Anterior cingulate cortex (tissue), 58 donors: ENCODE measurements around the gene ABCA6.

Source experiments
- DNase-seq, 58 donors: peaks; one replicate each; lab custom pipeline; 2025; lab: John Stamatoyannopoulos, UW

The ABCA6 gene

DNA sequence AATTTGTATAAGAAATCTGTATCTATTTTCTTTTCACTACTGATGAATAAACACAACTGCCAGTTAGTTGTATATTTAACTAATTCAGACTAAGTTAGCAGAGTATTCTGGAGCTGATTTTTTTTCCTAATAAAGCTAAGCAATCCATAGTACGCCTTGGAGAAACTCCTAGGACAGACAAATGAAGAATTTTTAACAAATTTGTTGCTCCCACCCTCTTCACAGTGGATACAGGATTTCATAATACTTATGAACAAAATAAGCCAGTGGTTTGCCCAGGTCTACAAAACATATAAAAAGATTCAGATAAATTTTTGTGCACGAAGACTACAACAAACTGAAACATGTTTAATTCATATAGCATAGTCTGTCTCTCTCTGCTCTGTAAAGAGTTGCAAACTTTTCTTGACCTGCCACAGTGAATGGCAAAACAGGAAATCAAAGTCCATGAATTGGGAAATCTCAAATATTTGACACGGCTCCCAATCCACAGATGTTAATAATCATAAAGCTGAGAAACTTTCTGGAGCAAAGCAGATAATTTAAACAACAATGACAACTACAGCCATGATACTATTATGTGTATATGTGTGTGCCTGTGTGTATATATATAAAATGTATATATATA, 594 bp upstream of the ABCA6 start:
- no peak for DNase-seq

DNA sequence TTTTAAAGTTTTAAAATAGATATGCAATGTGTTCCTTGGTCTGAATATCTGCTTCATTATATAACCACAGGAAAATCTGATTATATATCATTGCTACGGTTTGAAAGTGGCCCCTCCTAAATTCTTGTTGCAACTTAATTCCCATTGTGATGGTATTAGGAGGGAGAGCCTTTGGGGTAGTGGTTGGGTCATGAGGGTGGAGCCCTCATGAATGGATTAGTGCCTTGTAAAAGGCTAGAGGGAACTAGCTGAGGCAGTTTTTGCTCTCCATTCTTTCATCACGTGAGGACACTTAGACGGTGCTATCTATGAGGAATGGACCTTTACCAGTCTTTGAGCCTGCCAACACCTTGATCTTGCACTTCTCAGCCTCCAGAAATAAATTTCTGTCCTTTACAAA, 7.6 kb downstream of the ABCA6 start:
- no peak for DNase-seq

- DNase-seq: no peak
Observed at GRCh38 chr17:69130627-69131296, 10.9 kb downstream of the ABCA6 start.

GRCh38 chr17:69123626-69124025, 18.1 kb downstream of the ABCA6 start:
- DNase-seq: no peak

GRCh38 chr17:69122065-69122464, 19.6 kb downstream of the ABCA6 start:
- no peak for DNase-seq

DNA sequence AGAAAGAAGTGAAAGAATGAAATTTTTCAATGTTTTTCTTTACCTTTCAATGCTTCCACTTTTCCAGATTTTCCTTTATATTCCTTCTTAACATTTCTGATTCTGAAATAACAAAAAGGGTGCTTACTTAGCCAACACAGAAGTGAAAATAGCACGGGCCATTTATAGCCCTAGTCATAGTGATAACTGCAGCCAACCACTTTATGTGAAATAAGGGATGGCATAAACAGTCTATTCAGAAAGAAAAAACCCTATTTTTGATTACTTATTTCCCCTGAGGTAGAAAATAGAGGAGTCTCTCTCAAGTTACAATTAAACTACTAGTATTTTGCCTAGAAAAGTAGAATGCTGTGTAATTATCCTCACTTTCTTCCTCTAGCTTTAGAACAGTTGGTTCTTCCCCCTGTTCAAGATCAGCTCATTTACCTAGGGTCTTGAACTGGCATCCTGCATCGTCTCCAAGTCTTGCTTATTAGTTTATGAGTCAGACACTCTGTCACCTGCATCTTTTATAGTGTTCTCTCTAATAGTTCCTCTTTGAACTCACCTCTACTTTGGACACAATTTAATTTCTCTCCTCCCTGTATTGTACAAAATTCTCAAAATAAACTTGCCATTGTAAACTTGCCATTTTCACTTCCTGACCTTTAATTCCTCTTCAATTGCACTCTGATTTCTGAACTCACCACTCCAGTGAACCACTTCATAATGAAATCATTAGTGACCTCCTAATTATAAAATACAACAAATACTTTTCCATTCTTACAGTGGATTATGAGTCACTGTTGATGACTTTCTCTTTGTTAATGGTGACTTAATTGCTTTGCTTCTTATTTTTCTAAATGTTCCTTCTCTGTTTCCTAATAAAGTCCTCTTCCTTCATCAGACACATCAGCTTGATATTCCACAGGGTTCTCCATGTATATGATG, 23.6 kb downstream of the ABCA6 start:
- no peak for DNase-seq

GRCh38 chr17:69111794-69112193, 29.9 kb downstream of the ABCA6 start:
- DNase-seq: no peak

- DNase-seq: no peak
Observed at GRCh38 chr17:69105907-69106730, 35.6 kb downstream of the ABCA6 start.

GRCh38 chr17:69103557-69104233, 38.0 kb downstream of the ABCA6 start:
- DNase-seq: no peak

DNA sequence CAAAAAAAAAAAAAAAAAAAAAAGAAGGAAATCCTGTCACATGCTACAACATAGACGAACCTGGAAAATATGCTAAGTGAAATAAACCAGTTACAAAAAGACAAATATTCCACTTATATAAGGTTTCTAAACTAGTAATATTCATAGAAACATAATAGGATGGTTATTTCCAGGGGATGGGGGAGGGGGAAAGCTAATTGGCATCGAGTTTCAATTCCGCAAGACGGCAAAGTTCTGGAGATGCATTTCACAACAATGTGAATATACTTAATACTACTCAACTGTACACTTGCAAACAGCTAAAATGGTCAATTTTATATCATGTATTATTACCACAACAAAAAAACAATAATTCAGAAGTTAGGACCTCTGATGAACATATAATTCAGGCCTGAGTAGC, 43.1 kb downstream of the ABCA6 start:
- no peak for DNase-seq

- no peak for DNase-seq
Observed at GRCh38 chr17:69096541-69096940, 45.2 kb downstream of the ABCA6 start.

- DNase-seq: no peak
Observed at GRCh38 chr17:69093995-69094394, 47.7 kb downstream of the ABCA6 start.

- no peak for DNase-seq
Observed at GRCh38 chr17:69093279-69093789, 48.4 kb downstream of the ABCA6 start.

- DNase-seq: no peak
Observed at GRCh38 chr17:69090365-69090764, 51.3 kb downstream of the ABCA6 start.

- DNase-seq: no peak
Observed at GRCh38 chr17:69088643-69089200, 53.0 kb downstream of the ABCA6 start.

DNA sequence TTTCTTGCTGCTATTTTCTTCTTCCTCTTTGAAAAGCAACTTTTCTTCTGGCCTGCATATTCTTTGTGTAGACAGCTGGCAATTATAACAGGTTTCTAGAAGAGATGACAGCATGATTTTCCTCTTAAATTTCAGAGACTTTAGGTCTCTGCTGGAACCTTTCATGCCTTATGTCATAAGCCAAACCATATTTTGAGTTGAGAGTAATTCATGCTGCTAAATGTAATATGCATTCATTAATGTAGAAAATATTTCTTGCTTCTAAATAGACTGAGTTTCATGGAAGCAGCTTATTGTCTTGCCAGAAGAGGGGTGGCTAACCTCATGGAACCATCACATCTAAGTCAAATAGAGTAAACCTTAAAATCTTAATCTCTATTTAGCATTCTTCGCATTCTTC, 55.1 kb downstream of the ABCA6 start:
- no peak for DNase-seq

DNA sequence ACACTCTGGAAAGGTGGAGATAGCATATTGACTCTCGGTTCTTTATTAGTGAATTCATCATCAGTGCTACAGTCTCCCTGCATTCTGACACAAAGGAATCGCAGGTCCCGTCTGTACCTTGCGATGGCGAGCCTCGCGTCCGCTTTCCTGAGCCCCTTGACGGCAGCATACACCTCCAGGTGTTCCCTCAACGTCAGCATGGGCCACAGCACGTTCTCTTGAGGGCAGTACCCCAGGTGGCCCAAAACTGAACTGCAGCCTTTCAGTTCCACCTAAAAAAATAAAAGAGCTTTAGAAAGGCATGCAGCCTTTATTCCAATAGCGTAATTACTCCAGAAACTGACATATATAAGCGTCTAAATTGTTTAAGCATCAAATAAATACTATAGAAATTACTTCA, 56.8 kb downstream of the ABCA6 start:
- DNase-seq: no peak

DNA sequence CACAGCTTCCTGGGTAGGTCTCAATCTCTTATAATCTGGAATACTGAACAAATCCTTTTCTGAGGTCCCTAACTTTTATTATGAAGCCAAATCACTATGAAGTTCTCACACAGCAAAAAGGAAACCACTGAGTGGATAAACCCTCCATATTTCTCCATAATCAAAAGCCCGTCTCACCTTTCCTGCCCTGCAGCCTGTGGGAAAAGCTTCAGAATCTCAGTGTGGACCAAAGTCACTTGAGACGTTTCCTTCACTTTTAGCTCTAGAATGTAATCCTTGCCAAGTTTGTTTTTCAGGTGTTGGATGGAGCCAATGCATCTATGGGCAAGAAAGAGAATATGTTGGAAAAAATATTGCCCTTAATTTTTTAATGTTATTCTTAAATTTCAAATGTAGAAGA, 59.0 kb downstream of the ABCA6 start:
- no peak for DNase-seq

DNA sequence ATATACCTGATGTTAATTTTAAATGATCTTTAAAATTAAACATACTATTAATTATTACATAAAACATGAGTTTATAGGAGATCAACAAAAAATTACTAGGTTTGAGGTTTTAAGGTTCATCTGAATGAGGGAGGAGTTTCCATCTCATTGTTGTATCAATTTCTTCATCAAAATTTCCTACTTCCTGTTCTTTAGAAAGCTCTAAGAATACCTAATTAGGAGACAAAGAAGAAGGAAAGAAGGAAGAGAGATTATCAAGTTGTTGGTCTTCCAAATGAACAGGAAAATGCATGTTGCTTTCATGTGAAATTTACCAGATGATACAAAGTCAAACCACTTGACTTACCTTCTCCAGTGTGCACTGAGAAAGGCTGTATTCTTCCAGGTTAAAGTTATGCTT, 62.8 kb downstream of the ABCA6 start:
- no peak for DNase-seq
